HEK293T (cell line): ENCODE data around the gene NSUN5.
"Not testable (repeated sequence)": the region's sequence is repeated elsewhere in the genome, so short reads cannot be mapped to it uniquely, and the experiment has no call there.

Experiments used
- CTCF ChIA-PET: fragments of 350-600 bp; formaldehyde crosslinking; extraction: SDS; loops from one replicate; lab custom pipeline; 2021; ENCODE audit warnings: antibody characterized with exemption, inconsistent platforms; lab: Yijun Ruan, JAX
- POLR2A ChIA-PET: fragments of 350-600 bp; formaldehyde crosslinking; extraction: SDS; loops from one replicate; lab custom pipeline; 2020; ENCODE audit warnings: antibody characterized with exemption, inconsistent platforms; lab: Yijun Ruan, JAX
- DNase-seq: peaks from one replicate; pipeline ENCODE4 v3.0.0; 2012; ENCODE audit warnings: mixed read lengths; ENCODE audit errors: extremely low spot score
- ARNT ChIP-seq: fragments of 450-650 bp; IDR thresholded peaks from 2 replicates; pipeline ENCODE4 v1.6.1; 2017; ENCODE audit warnings: mild to moderate bottlenecking
- BHLHE40 ChIP-seq: fragments of 450-650 bp; IDR thresholded peaks from 2 replicates; pipeline ENCODE4 v1.6.1; 2016; ENCODE audit warnings: mild to moderate bottlenecking, moderate library complexity, borderline replicate concordance
- CTBP1 ChIP-seq: fragments of 450-650 bp; IDR thresholded peaks from 2 replicates; pipeline ENCODE4 v1.6.1; 2016; ENCODE audit warnings: borderline replicate concordance
- FOXA1 ChIP-seq: fragments of 450-650 bp; IDR thresholded peaks from 2 replicates; pipeline ENCODE4 v1.6.1; 2016; ENCODE audit warnings: mild to moderate bottlenecking
- FOXK2 ChIP-seq: fragments of 450-650 bp; IDR thresholded peaks from 2 replicates; pipeline ENCODE4 v1.6.1; 2016; ENCODE audit warnings: mild to moderate bottlenecking
- FOXM1 ChIP-seq: fragments of 450-650 bp; IDR thresholded peaks from 2 replicates; pipeline ENCODE4 v1.6.1; 2017; ENCODE audit warnings: mild to moderate bottlenecking, borderline replicate concordance
- HDGF ChIP-seq: fragments of 450-650 bp; IDR thresholded peaks from 2 replicates; pipeline ENCODE4 v1.6.1; 2017; ENCODE audit warnings: antibody characterized with exemption, borderline replicate concordance
- L3MBTL2 ChIP-seq: fragments of 450-650 bp; conservative IDR thresholded peaks from 2 replicates; pipeline ENCODE4 v1.6.1; 2016; ENCODE audit warnings: mild to moderate bottlenecking
- LEF1 ChIP-seq: fragments of 450-650 bp; IDR thresholded peaks from 2 replicates; pipeline ENCODE4 v1.6.1; 2017; ENCODE audit warnings: mild to moderate bottlenecking, borderline replicate concordance
- NFRKB ChIP-seq: fragments of 450-650 bp; IDR thresholded peaks from 2 replicates; pipeline ENCODE4 v1.6.1; 2016; ENCODE audit warnings: mild to moderate bottlenecking, moderate library complexity
- PKNOX1 ChIP-seq: fragments of 450-650 bp; IDR thresholded peaks from 2 replicates; pipeline ENCODE4 v1.6.1; 2016
- SP1 ChIP-seq: fragments of 450-650 bp; IDR thresholded peaks from 2 replicates; pipeline ENCODE4 v1.6.1; 2017
- TARDBP ChIP-seq: fragments of 450-650 bp; IDR thresholded peaks from 2 replicates; pipeline ENCODE4 v1.6.1; 2016
- ZNF384 ChIP-seq: fragments of 450-650 bp; IDR thresholded peaks from 2 replicates; pipeline ENCODE4 v1.6.1; 2016

The NSUN5 gene

GRCh38 chr7:73308074-73308664 lies 457 bp downstream of the NSUN5 start:
- no peak for DNase-seq
- TF ChIP-seq FOXK2 (no peak), FOXA1 (no peak), PKNOX1 (no peak), TARDBP (no peak), ARNT (no peak), FOXM1 (no peak)
- CTCF ChIA-PET: interaction anchor here (0.6 kb wide), 1 partner anchor 132 kb away, joined by 4 read pairs; no protein-coding TSS in a partner anchor
- POLR2A ChIA-PET: interaction anchor here (1.3 kb wide), 1 partner anchor 16 kb away, joined by 4 read pairs; no protein-coding TSS in a partner anchor

- POLR2A ChIA-PET: no interaction called here
- CTCF ChIA-PET: no interaction called here
- DNase-seq: no peak
- TF ChIP-seq NFRKB (no peak), TARDBP (no peak), ARNT (no peak), SP1 (no peak), PKNOX1 (no peak), FOXA1 (no peak)
Measured at GRCh38 chr7:73307436-73307835, 1.2 kb downstream of the NSUN5 start.

- DNase-seq, POLR2A ChIA-PET, CTCF ChIA-PET: not testable (repeated sequence)
Measured at GRCh38 chr7:73304612-73305387, 3.8 kb downstream of the NSUN5 start.

GRCh38 chr7:73304071-73304470 lies 4.6 kb downstream of the NSUN5 start:
- POLR2A ChIA-PET: no interaction called here
- DNase-seq: no peak
- CTCF ChIA-PET: no interaction called here
- no peak for TF ChIP-seq ZNF384
- TF ChIP-seq LEF1: no peak
- TF ChIP-seq HDGF: no peak
- TF ChIP-seq NFRKB: no peak
- TF ChIP-seq TARDBP: no peak
- no peak for TF ChIP-seq FOXM1
- TF ChIP-seq BHLHE40: no peak

GRCh38 chr7:73303546-73303945 lies 5.1 kb downstream of the NSUN5 start:
- TF ChIP-seq BHLHE40 (no peak), TARDBP (no peak), FOXK2 (no peak), ARNT (no peak), LEF1 (no peak), CTBP1 (no peak), PKNOX1 (no peak), L3MBTL2 (no peak), ZNF384 (no peak)
- POLR2A ChIA-PET: no interaction called here
- CTCF ChIA-PET: no interaction called here
- no peak for DNase-seq

GRCh38 chr7:73302846-73303245 lies 5.8 kb downstream of the NSUN5 start:
- CTCF ChIA-PET, POLR2A ChIA-PET, DNase-seq: not testable (repeated sequence)

GRCh38 chr7:73301108-73301507 lies 7.5 kb downstream of the NSUN5 start:
- CTCF ChIA-PET: not testable (repeated sequence)

GRCh38 chr7:73299812-73300211 lies 8.8 kb downstream of the NSUN5 start:
- POLR2A ChIA-PET, DNase-seq, CTCF ChIA-PET: not testable (repeated sequence)

More at GRCh38 chr7:73301108-73301507, 7.5 kb downstream of the NSUN5 start:
- POLR2A ChIA-PET, DNase-seq: not testable (repeated sequence)

GRCh38 chr7:73297706-73298105 lies 10.9 kb downstream of the NSUN5 start:
- CTCF ChIA-PET, POLR2A ChIA-PET, DNase-seq: not testable (repeated sequence)

- DNase-seq, CTCF ChIA-PET, POLR2A ChIA-PET: not testable (repeated sequence)
Measured at GRCh38 chr7:73297235-73297634, 11.4 kb downstream of the NSUN5 start.

- DNase-seq, POLR2A ChIA-PET, CTCF ChIA-PET: not testable (repeated sequence)
Measured at GRCh38 chr7:73277210-73277609, 31.4 kb downstream of the NSUN5 start.

- POLR2A ChIA-PET, CTCF ChIA-PET, DNase-seq: not testable (repeated sequence)
Measured at GRCh38 chr7:73267813-73268212, 40.8 kb downstream of the NSUN5 start.

GRCh38 chr7:73266719-73267368 lies 41.8 kb downstream of the NSUN5 start:
- CTCF ChIA-PET: not testable (repeated sequence)

More at GRCh38 chr7:73266719-73267368, 41.8 kb downstream of the NSUN5 start:
- POLR2A ChIA-PET, DNase-seq: not testable (repeated sequence)
